CD4-positive, alpha-beta T cell treated with Interleukin-1 beta for 1 hour (primary cell): ENCODE results near the gene PARD6B.
"Not testable (repeated sequence)": the region's sequence is repeated elsewhere in the genome, so short reads cannot be mapped to it uniquely, and the experiment has no call there.

ENCODE experiments used
- DNase-seq, 2 donors: peaks; one replicate each; pipeline ENCODE4 v3.0.0-alpha.2; 2020 to 2022

Gene PARD6B

GRCh38 chr20:50747275-50747674 is 15.9 kb downstream of the PARD6B start:
- no peak for DNase-seq

GRCh38 chr20:50750145-50750671 is 18.8 kb downstream of the PARD6B start:
- DNase-seq, result no peak

GRCh38 chr20:50753152-50753551 is 21.8 kb downstream of the PARD6B start:
- no peak for DNase-seq

- DNase-seq, result no peak
These were observed 23.0 kb downstream of the PARD6B start for GRCh38 chr20:50754420-50754819.

- DNase-seq, result no peak
These were observed 25.1 kb downstream of the PARD6B start for GRCh38 chr20:50756447-50756846.

GRCh38 chr20:50758469-50758868 is 27.1 kb downstream of the PARD6B start:
- DNase-seq, result no peak

- DNase-seq, result no peak
These were observed 27.6 kb downstream of the PARD6B start for GRCh38 chr20:50758992-50759391.

- no peak for DNase-seq
These were observed 28.3 kb downstream of the PARD6B start for GRCh38 chr20:50759678-50760077.

- DNase-seq, result no peak
These were observed 30.7 kb downstream of the PARD6B start for GRCh38 chr20:50762045-50762422.

GRCh38 chr20:50762435-50763220 is 31.2 kb downstream of the PARD6B start:
- DNase-seq, result no peak

GRCh38 chr20:50763550-50764458 is 32.4 kb downstream of the PARD6B start:
- not testable (repeated sequence) for DNase-seq

- not testable (repeated sequence) for DNase-seq
These were observed 33.9 kb downstream of the PARD6B start for GRCh38 chr20:50765251-50765650.

- no peak for DNase-seq
These were observed 34.3 kb downstream of the PARD6B start for GRCh38 chr20:50765674-50766073.

- not testable (repeated sequence) for DNase-seq
These were observed 35.8 kb downstream of the PARD6B start for GRCh38 chr20:50766955-50767809.

- not testable (repeated sequence) for DNase-seq
These were observed 37.6 kb downstream of the PARD6B start for GRCh38 chr20:50768991-50769390.

- not testable (repeated sequence) for DNase-seq
These were observed 38.2 kb downstream of the PARD6B start for GRCh38 chr20:50769551-50770085.

GRCh38 chr20:50771419-50772080 is 40.2 kb downstream of the PARD6B start:
- not testable (repeated sequence) for DNase-seq

- DNase-seq, result no peak
These were observed 41.2 kb downstream of the PARD6B start for GRCh38 chr20:50772420-50773185.

- DNase-seq, result no peak
These were observed 43.1 kb downstream of the PARD6B start for GRCh38 chr20:50774515-50774914.

- DNase-seq, result no peak
These were observed 44.9 kb downstream of the PARD6B start for GRCh38 chr20:50776122-50776817.
